ENCODE measurements around the gene CORIN.
"Not testable (repeated sequence)": the region's sequence is repeated elsewhere in the genome, so short reads cannot be mapped to it uniquely, and the experiment has no call there.

CORIN gene

GRCh38 chr4:47762376-47763266 is 75.2 kb downstream of the CORIN start:
- no peak for FAIRE-seq

GRCh38 chr4:47753316-47753715 is 84.6 kb downstream of the CORIN start:
- FAIRE-seq, result not testable (repeated sequence)

- no peak for FAIRE-seq
Measured at GRCh38 chr4:47752214-47752613, 85.7 kb downstream of the CORIN start.

GRCh38 chr4:47750788-47751187 is 87.1 kb downstream of the CORIN start:
- peak; percentile 82 for FAIRE-seq

GRCh38 chr4:47749858-47750257 is 88.0 kb downstream of the CORIN start:
- FAIRE-seq, result no peak

DNA sequence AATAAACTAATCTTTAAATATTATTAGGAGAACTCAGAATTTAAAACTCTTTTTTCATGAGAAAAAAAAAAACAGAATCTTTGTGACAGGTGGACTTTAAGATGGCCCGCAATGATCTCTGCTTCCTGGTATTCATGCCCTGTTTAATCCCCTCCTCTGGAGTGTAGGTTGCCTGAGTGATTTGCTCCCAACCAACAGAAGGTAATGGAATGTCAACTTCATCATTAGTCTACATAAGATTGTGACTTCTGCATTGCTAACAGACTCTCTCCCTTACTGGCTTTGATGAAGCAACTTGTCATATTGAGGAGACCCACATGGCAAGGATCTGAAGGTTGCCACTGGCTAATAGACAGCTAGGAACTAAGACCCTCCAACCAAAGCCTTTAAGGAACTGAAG is 88.8 kb downstream of the CORIN start:
- FAIRE-seq, result no peak

- no peak for FAIRE-seq
Measured at GRCh38 chr4:47747846-47748494, 89.9 kb downstream of the CORIN start.

DNA sequence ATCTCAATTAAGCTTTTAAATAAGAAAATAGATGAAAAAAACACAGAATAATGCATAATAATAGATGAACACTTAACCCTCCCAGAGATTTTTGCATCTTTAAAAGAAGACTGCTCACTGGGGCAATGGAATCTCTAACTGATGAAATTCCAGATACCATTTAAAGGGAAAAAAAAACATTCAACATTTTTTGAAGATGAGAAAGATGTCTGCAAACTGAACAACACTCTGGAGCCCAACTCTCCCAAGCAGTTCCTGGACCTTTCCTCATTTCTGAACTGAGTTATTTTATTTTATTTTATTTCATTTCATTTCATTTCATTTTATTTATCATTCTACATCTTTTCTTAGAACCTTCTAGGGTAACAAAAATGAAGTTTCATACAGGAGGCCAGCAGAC is 90.7 kb downstream of the CORIN start:
- no peak for FAIRE-seq

DNA sequence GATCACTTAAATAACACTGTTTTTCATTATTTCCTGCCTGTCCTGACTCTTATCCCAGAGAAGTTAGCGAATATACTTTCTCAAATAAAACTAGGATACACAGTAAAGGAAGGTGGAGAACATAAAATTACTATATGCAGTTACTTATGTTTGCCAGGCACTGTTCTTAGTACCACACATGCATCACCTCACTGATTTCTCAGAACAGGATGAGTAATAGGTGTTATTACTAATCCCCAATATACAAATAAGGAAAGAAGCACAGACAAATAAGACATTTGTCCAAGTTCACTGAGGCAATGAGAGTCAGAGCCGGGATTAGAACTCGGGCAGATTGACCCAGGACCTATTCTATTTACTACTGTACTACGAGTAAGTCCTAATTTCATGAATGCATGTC is 91.7 kb downstream of the CORIN start:
- no peak for FAIRE-seq

GRCh38 chr4:47744843-47745382 is 93.0 kb downstream of the CORIN start:
- no peak for FAIRE-seq

DNA sequence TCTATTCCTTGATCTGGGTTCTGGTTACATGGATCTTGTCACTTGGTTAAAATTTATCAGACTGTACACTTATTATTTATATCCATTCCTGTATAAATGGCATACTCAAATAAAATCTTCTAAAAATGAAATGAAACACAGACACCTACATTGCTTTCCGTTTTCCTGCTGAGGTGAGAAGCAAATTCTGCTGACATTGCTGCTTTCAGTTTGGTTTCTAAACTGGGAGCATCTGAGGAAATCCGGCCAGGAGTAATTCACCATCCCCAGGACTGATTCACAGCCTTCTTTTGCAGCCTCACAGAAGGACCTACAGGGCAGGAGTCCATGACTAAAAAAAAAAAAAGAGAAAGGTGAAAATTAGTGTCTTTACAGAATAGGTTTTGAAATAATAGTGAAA is 93.6 kb downstream of the CORIN start:
- FAIRE-seq, result no peak

DNA sequence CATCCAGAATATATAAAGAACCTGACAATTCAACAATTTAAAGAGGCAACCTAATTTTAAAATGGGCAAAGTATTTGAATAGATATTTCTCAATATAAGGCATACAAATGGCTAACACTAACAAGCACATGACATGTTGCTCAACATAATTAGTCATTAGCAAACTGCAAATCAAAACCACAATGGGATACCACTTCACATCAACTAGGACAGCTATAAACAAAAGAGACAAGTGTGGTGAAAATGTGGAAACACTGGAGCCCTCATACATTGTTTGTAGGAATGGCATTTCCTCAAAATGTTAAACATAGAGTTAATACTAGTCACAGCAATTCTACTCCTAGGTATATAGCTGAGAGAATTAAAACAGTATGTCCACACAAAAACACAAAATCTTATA is 96.7 kb downstream of the CORIN start:
- FAIRE-seq, result no peak

- no peak for FAIRE-seq
Measured at GRCh38 chr4:47737326-47737725, 100.5 kb downstream of the CORIN start.

DNA sequence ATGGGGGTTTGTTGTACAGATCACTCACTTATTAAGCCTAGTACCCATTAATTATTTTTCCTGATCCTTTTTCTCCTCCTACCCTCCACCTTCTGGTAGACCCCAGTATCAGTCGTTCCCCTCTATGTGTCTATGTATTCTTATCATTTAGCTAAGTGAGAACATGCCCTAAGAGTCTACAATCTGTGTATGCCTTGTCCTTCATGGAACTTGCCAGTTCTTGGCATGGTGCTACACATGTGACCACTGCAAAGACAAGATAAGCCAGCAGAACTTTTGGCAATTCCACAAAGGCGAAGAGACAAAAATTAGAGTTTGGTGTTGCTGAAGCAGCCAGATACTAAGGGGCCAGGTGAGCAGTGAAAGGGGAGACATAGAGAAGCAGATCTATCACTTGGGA is 101.3 kb downstream of the CORIN start:
- FAIRE-seq, result no peak

DNA sequence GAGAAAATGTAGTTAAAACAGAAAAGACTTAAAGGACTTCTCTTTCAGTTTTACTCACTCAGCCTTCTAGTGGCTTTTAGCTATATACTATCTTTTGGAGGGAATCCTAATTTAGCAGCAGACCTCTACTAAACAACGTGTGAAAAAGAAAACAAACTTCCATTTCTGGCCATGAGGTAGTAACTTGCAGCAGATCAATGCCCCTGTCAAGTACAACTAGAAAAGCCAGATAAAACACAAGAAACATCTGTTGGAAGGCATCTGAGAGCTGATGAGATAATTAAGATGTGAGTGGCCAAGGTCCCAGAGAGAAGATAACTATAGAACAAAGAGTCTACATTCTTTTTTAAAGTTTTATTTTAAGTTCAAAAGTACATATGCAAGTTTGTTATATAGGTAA is 101.7 kb downstream of the CORIN start:
- no peak for FAIRE-seq

DNA sequence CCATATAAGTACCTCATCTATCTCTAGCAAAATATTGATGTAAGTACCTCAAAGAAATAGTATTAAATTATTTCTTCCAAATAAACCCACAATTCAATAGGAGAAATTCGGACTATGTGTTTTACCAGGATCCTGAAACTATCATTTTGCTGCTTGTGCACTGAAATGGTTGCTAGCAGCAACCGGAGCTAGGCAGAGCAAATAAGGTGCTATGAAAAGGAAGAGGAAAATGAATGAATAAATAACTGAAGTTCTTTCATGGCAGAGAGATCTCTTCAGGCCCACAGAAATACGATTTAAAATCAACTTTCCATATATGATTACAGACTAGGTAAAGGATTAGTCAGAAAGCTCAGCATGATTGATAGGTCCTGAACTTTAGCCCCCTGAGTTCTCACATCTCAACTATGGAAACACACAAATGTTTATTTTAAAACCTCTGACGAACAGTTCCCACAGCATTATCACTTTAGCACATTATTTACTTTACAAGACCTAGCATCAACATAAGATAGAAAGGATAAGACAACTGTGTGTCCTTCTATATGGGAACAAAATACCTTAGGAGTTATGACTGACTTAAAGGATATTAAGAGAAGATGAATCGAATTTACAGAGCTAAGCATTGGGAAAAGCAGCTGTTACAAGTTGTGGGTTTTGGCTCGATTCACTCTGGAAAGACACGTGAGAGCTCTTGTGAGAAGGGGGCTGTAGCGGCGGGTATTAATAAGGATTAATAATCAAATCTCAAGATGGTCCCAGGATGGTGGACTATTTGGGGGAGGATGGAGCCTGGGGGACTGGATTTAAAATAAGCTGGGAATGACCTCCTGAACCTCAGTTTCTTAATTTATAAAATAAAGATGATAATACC is 104.3 kb downstream of the CORIN start:
- no peak for FAIRE-seq

DNA sequence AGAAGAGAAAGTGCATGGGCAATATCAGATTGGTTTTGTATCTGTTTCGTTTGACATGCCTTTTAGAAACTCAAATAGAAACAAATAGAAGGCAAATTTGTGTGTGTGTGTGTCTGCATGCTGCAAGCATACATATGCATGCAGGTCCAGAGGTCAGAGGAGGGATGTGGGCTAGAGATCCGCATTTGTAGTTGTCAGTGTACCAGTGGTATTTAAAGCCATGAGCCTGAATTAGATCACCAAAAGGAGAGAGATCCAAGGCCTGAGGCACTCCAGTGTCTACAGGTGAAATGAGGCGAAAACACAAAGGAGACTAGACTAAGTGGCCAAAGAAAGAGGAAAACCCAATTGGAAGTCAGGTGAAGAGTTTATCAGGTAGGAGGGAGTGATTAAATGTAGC is 106.7 kb downstream of the CORIN start:
- no peak for FAIRE-seq

DNA sequence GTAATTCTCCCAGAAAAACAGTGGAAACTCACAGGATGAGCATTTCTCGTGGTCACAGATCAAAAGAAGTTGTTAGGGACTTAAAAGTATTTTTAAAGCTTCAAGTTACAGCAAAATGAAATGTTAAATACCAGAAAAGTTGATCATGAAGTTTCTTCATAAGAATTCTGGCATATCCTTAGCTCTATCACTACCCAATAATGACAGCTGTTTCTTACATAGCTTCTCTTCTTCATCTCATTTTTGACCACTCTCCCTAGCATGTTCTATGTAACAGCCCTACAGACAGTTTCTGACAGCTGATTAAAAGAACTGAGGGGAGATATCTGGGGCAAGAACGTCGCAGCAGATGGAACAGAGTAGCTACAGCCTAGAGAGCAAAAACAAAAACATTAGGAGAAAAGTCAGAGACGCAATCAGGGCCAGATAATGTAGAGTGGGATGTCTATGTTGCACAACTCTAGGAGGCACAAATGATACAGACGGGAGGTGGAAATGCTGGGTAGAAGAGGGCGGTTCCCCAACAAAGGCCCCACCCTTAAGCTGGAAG is 108.7 kb downstream of the CORIN start:
- FAIRE-seq, result no peak

DNA sequence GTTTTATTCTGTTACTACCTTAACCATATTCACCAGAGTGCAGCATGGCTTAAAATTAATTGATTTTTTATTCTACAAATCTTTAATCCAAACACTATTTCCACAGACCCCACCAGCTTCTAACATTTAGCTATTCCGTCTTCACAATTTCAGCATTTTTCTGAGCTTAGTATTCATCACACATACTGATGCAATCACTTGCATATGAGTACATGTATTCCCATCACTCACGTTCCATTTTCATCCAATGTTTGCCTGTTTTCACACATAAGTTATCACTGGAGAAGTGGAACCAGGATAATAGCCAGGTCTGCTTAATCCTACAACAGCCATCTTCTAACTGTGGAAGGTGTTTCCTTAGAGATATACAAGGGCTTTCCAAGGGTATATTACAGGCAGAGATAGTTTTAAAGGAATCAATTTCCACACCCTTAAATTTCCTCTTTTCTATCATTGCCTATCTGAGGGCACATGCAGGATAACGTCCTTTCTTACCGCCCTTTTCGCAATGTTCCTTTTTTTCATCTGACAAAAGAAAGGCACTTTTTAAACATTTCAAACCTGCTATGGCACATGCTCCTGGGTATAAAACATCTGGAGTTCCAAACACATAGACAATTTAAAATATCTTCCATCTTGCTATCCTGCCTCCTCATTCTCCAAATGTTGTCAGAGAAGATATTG is 115.8 kb downstream of the CORIN start:
- no peak for FAIRE-seq

- FAIRE-seq, result no peak
Measured at GRCh38 chr4:47721485-47721884, 116.4 kb downstream of the CORIN start.

GRCh38 chr4:47720787-47721186 is 117.1 kb downstream of the CORIN start:
- FAIRE-seq, result no peak

GRCh38 chr4:47719576-47719975 is 118.3 kb downstream of the CORIN start:
- no peak for FAIRE-seq
